H1 (cell line): Measurements from ENCODE around the gene STRIT1. TPM values are rescaled to one million over a fixed set of nuclear protein-coding genes. Genes with fewer than 3 reads are reported as not detected.

Source experiments
- CHD7 ChIP-seq: fragments of 300-600 bp; sonication (generic); IDR thresholded peaks from 2 replicates; pipeline ENCODE4 v1.7.1; 2012; ENCODE audit warnings: low read length, moderate library complexity, mild to moderate bottlenecking, inconsistent platforms; ENCODE audit not compliant: insufficient replicate concordance
- NANOG ChIP-seq: IDR thresholded peaks from 2 replicates; pipeline ENCODE4 v1.6.1; 2011; ENCODE audit warnings: low read length, low read depth, mild to moderate bottlenecking, inconsistent platforms; ENCODE audit not compliant: insufficient read depth, poor library complexity, severe bottlenecking
- PHF8 ChIP-seq: fragments of 200-600 bp; sonication (generic); conservative IDR thresholded peaks from 2 replicates; pipeline ENCODE4 v1.7.1; 2012; ENCODE audit warnings: low read depth, mild to moderate bottlenecking, inconsistent platforms, low read length, moderate library complexity
- RBBP5 ChIP-seq: IDR thresholded peaks from 2 replicates; pipeline ENCODE4 v1.7.1; 2012; ENCODE audit warnings: low read depth, mild to moderate bottlenecking, inconsistent platforms, low read length, moderate library complexity, borderline replicate concordance
- RNF2 ChIP-seq: fragments of 200-900, 300-1000 bp; sonication (generic); IDR thresholded peaks from 2 replicates; pipeline ENCODE4 v1.7.1; 2016; ENCODE audit warnings: borderline replicate concordance, low read depth, mild to moderate bottlenecking, antibody characterized with exemption, low read length; ENCODE audit not compliant: poor library complexity, severe bottlenecking; ENCODE audit errors: missing control alignments
- polyA plus RNA-seq, 7 experiments: library from polyadenylated mRNA; depleted of rRNA in 3 of 7; stranded (reverse) in 5 of 7; unstranded in 2 of 7; fragments of >200 nt in 5 of 7; fragments of 200-250 nt in 2 of 7; gene quantifications; 1 replicate in 5 of 7; 2 replicates in 1 of 7; 4 replicates in 1 of 7; pipeline versions ENCODE4 v1.2.1 to v1.2.3, GENCODE V29; 2011 to 2013; ENCODE audit warnings: missing spikeins in 2 of 7, mixed read lengths in 2 of 7
- total RNA-seq: library from RNA; stranded (reverse); fragmentation: NEBNext Ultra II Directional; extraction: Animal tissue kit (Norgen Biotek cat#: 25700); gene quantifications from 2 replicates; pipeline ENCODE4 v1.2.1, GENCODE V29; 2021

STRIT1 gene
- total and polyA plus RNA-seq, 2 of the 8 experiments (the other 6 are each of a cell fraction or from before 2014, with no cell fraction given): 0.15 to 0.47 TPM

GRCh38 chr3:155241579-155241978, 51.9 kb downstream of the STRIT1 start (continued):
- TF ChIP-seq CHD7 (no peak), PHF8 (no peak), NANOG (no peak), RBBP5 (no peak), RNF2 (no peak)
- TF ChIP-seq, all 59 proteins: peak for 0
